ENCODE results near the gene NLN.

The NLN gene

GRCh38 chr5:65695896-65696295, 26.1 kb upstream of the NLN start:
- H3K4me3 ChIP-seq (ENCODE audit: low read length, poor library complexity, severe bottlenecking) = no peak overlapping the region
- peaks cover 11% of the 10 kb centered on the region for H3K4me1 ChIP-seq (ENCODE audit: insufficient read depth, low read length, poor library complexity, severe bottlenecking)
- no peaks in the 10 kb centered on the region for H3K9me2 ChIP-seq (replicated peaks; ENCODE audit: low read depth, low read length)
- no peaks in the 10 kb centered on the region for H3K36me3 ChIP-seq (ENCODE audit: insufficient read depth, low read length)
- no peak overlapping the region for H3K4me2 ChIP-seq (ENCODE audit: low read depth, low read length, poor library complexity, severe bottlenecking)
- no peaks in the 10 kb centered on the region for H3K9me3 ChIP-seq (ENCODE audit: insufficient read depth, low read depth, low read length)
- no peak overlapping the region for H3K9ac ChIP-seq (ENCODE audit: low read depth, low read length, poor library complexity, severe bottlenecking)
- no peaks in the 10 kb centered on the region for H3K79me2 ChIP-seq (ENCODE audit: insufficient read depth, low read length)
- H4K20me1 ChIP-seq (ENCODE audit: insufficient read depth, low read length, poor library complexity, severe bottlenecking) = no peaks in the 10 kb centered on the region
- no peaks in the 10 kb centered on the region for H3K27me3 ChIP-seq (ENCODE audit: insufficient read depth, low read length, poor library complexity, severe bottlenecking)
- H3F3A ChIP-seq (ENCODE audit: low read depth) = no peaks in the 10 kb centered on the region
- TF ChIP-seq CTCF (conservative IDR thresholded peaks at IDR 0.05; ENCODE audit: low read length) = no peak
- no peak for TF ChIP-seq EZH2phosphoT487 (IDR thresholded peaks at IDR 0.05; ENCODE audit: borderline replicate concordance)
- no peak overlapping the region for H2AFZ ChIP-seq (ENCODE audit: low read length)

GRCh38 chr5:65696892-65697291, 25.1 kb upstream of the NLN start:
- H3K4me3 ChIP-seq (ENCODE audit: low read length, poor library complexity, severe bottlenecking) = no peak overlapping the region
- no peaks in the 10 kb centered on the region for H3F3A ChIP-seq (ENCODE audit: low read depth)
- H3K4me2 ChIP-seq (ENCODE audit: low read depth, low read length, poor library complexity, severe bottlenecking) = no peak overlapping the region
- no peaks in the 10 kb centered on the region for H3K27me3 ChIP-seq (ENCODE audit: insufficient read depth, low read length, poor library complexity, severe bottlenecking)
- H3K4me1 ChIP-seq (ENCODE audit: insufficient read depth, low read length, poor library complexity, severe bottlenecking) = peaks cover 11% of the 10 kb centered on the region
- no peaks in the 10 kb centered on the region for H3K79me2 ChIP-seq (ENCODE audit: insufficient read depth, low read length)
- H3K9me2 ChIP-seq (replicated peaks; ENCODE audit: low read depth, low read length) = no peaks in the 10 kb centered on the region
- no peak overlapping the region for H3K9ac ChIP-seq (ENCODE audit: low read depth, low read length, poor library complexity, severe bottlenecking)
- H3K36me3 ChIP-seq (ENCODE audit: insufficient read depth, low read length) = no peaks in the 10 kb centered on the region
- no peak for TF ChIP-seq CTCF (conservative IDR thresholded peaks at IDR 0.05; ENCODE audit: low read length)
- no peak for TF ChIP-seq EZH2phosphoT487 (IDR thresholded peaks at IDR 0.05; ENCODE audit: borderline replicate concordance)
- H2AFZ ChIP-seq (ENCODE audit: low read length) = no peak overlapping the region
- H3K9me3 ChIP-seq (ENCODE audit: insufficient read depth, low read depth, low read length) = no peaks in the 10 kb centered on the region
- H4K20me1 ChIP-seq (ENCODE audit: insufficient read depth, low read length, poor library complexity, severe bottlenecking) = no peaks in the 10 kb centered on the region

- H3K36me3 ChIP-seq (ENCODE audit: insufficient read depth, low read length) = 0 out of 2 replicates have a peak, but pooled peaks cover 5% of the 10 kb centered on the region
- no peaks in the 10 kb centered on the region for H3K79me2 ChIP-seq (ENCODE audit: insufficient read depth, low read length)
- peaks cover 11% of the 10 kb centered on the region for H3K4me1 ChIP-seq (ENCODE audit: insufficient read depth, low read length, poor library complexity, severe bottlenecking)
- no peaks in the 10 kb centered on the region for H3K27me3 ChIP-seq (ENCODE audit: insufficient read depth, low read length, poor library complexity, severe bottlenecking)
- TF ChIP-seq CTCF (conservative IDR thresholded peaks at IDR 0.05; ENCODE audit: low read length) (no peak), EZH2phosphoT487 (IDR thresholded peaks at IDR 0.05; ENCODE audit: borderline replicate concordance) (no peak)
- H3K9me2 ChIP-seq (replicated peaks; ENCODE audit: low read depth, low read length) = no peaks in the 10 kb centered on the region
- H3K9ac ChIP-seq (ENCODE audit: low read depth, low read length, poor library complexity, severe bottlenecking) = no peak overlapping the region
- H3F3A ChIP-seq (ENCODE audit: low read depth) = no peaks in the 10 kb centered on the region
- no peaks in the 10 kb centered on the region for H3K9me3 ChIP-seq (ENCODE audit: insufficient read depth, low read depth, low read length)
- no peak overlapping the region for H3K4me2 ChIP-seq (ENCODE audit: low read depth, low read length, poor library complexity, severe bottlenecking)
- no peak overlapping the region for H2AFZ ChIP-seq (ENCODE audit: low read length)
- no peaks in the 10 kb centered on the region for H4K20me1 ChIP-seq (ENCODE audit: insufficient read depth, low read length, poor library complexity, severe bottlenecking)
- H3K4me3 ChIP-seq (ENCODE audit: low read length, poor library complexity, severe bottlenecking) = no peak overlapping the region
Observed at GRCh38 chr5:65699338-65699737, 22.7 kb upstream of the NLN start.
